K562 (cell line): ENCODE data around the gene ANKRD65.

Experiments
- CTCF ChIP-seq, 3 experiments: IDR thresholded peaks in 2 of 3; conservative IDR thresholded peaks in 1 of 3; 2 replicates each; pipeline ENCODE4 v1.5.1; 2011 to 2012; ENCODE audit warnings: low read length in 3 of 3, mild to moderate bottlenecking in 3 of 3, control low read depth in 2 of 3, improper control_type of control experiment in 1 of 3, inconsistent platforms in 1 of 3, low read depth in 1 of 3, mixed read lengths in 1 of 3, moderate library complexity in 1 of 3; ENCODE audit not compliant: insufficient read depth in 2 of 3
- MYC ChIP-seq, 2 experiments: fragments of 250-450 bp in 1 of 2; sonication (Bioruptor Pico) in 1 of 2; IDR thresholded peaks; 2 replicates each; pipeline versions ENCODE4 v1.5.1 to v1.6.1; 2012 to 2021; ENCODE audit warnings: low read depth in 2 of 2, borderline replicate concordance in 1 of 2, improper control_type of control experiment in 1 of 2, low read length in 1 of 2, mild to moderate bottlenecking in 1 of 2, moderate library complexity in 1 of 2
- SMARCB1 ChIP-seq: IDR thresholded peaks from 2 replicates; pipeline ENCODE4 v1.6.1; 2011; ENCODE audit warnings: improper control_type of control experiment, low read depth; ENCODE audit not compliant: insufficient read length
- SP1 ChIP-seq: sonication (generic); formaldehyde crosslinking; IDR thresholded peaks from 2 replicates; pipeline ENCODE4 v1.8.1; 2022; ENCODE audit warnings: mild to moderate bottlenecking, missing genetic modification reagents

GRCh38 chr1:1374589-1374928 is 46.5 kb downstream of the ANKRD65 start:
- TF ChIP-seq MYC (IDR thresholded peaks at IDR 0.05; ENCODE audit: low read depth, low read length) = no peak
- peak; percentile 25; the same call in 1 of the 2 replicates for TF ChIP-seq MYC (CRISPR knock-in tag; IDR thresholded peaks at IDR 0.05; ENCODE audit: borderline replicate concordance, low read depth)
- TF ChIP-seq SP1 (CRISPR knock-in tag) = no peak
- no peak for TF ChIP-seq CTCF (IDR thresholded peaks at IDR 0.05 in 2 of 3, conservative IDR thresholded peaks at IDR 0.05 in 1 of 3; ENCODE audit: insufficient read depth in 2 of 3, low read depth in 1 of 3, low read length in 3 of 3)
- no peak for TF ChIP-seq SMARCB1
